Heart left ventricle (tissue), 13 donors: Measurements from ENCODE around the gene ISL2.

Experiments used
- CTCF ChIP-seq, 12 donors: fragments of 200-600 bp; sonication (generic) in 4 of 12; IDR thresholded peaks; one replicate each; pipeline versions ENCODE4 v1.5.0 to v1.8.0; 2018 to 2022; ENCODE audit warnings: antibody characterized with exemption in 12 of 12, mild to moderate bottlenecking in 5 of 12
- POLR2A ChIP-seq, 2 donors: fragments of 450-650 bp; IDR thresholded peaks; one replicate each; pipeline ENCODE4 v1.6.1; 2017; ENCODE audit warnings: antibody characterized with exemption in 2 of 2, mild to moderate bottlenecking in 2 of 2, moderate library complexity in 2 of 2
- donor health status: ischemic (EF 13 %, LVEDD 7.1; RV severe dilation, severe dysfunction).
- donor health status: DM: no; HTN: yes; CAD: no.
- donor health status: DM: no; HTN: no; CAD: no.
- donor health status: ischemic (EF 25% LVEDD 6.9; RV normal size, moderate dysfunction).
- donor health status: ischemic (EF 25% LVEDD 5.7; RV mildly dilated, moderate dysfunction).
- donor health status: ischemic (EF 35%, LVEDD 5.7; RV mildly dilated, moderate dysfunction).
- donor health status: nonischemic (EF 11% LVEDD 7.7; RV severe dilation, severe dysfunction).
- donor health status: DM: yes; HTN: yes; CAD: no.
- donor health status: PGD.
- donor health status: ischemic (EF 29% LVEDD 5.4; RV normal size, mild dysfunction).
- donor health status: nonischemic (EF 23%, LVEDD 6.1; RV moderate dilation, normal function).

- TF ChIP-seq CTCF (IDR thresholded peaks at IDR 0.05) (no peak), POLR2A (IDR thresholded peaks at IDR 0.05) (no peak)
Observed at GRCh38 chr15:76327191-76328105, 9.1 kb upstream of the ISL2 start.
